Small intestine (tissue), 7 donors: ENCODE data around the gene VPS9D1. TPM values are rescaled to one million over a fixed set of nuclear protein-coding genes. Genes with fewer than 3 reads are reported as not detected.
"Not testable (repeated sequence)": the region's sequence is repeated elsewhere in the genome, so short reads cannot be mapped to it uniquely, and the experiment has no call there.

Source experiments
- DNase-seq, 2 donors: peaks; one replicate each; pipeline versions ENCODE4 v3.0.0 to v3.0.0-alpha.2; 2013
- FAIRE-seq: peaks from 2 replicates; lab custom pipeline; 2012; peaks lifted over from hg19 to GRCh38; lab: Jason Lieb, UNC
- H3K27ac ChIP-seq, 3 donors: one replicate each; pipeline ENCODE4 v1.5.1; 2013; ENCODE audit warnings: low read length in 2 of 3, mild to moderate bottlenecking in 2 of 3, control low read depth in 1 of 3, inconsistent platforms in 1 of 3, low read depth in 1 of 3, moderate library complexity in 1 of 3
- H3K27me3 ChIP-seq, 3 donors: one replicate each; pipeline ENCODE4 v1.6.1; 2013; ENCODE audit warnings: low read length in 3 of 3, inconsistent platforms in 1 of 3; ENCODE audit not compliant: control insufficient read depth in 3 of 3, insufficient read depth in 3 of 3
- H3K36me3 ChIP-seq, 3 donors: one replicate each; pipeline ENCODE4 v1.6.1; 2013; ENCODE audit warnings: low read length in 3 of 3, inconsistent platforms in 1 of 3, low read depth in 1 of 3, mild to moderate bottlenecking in 1 of 3, moderate library complexity in 1 of 3; ENCODE audit not compliant: control insufficient read depth in 3 of 3, insufficient read depth in 2 of 3
- H3K4me1 ChIP-seq, 3 donors: one replicate each; pipeline ENCODE4 v1.6.1; 2013; ENCODE audit warnings: low read length in 2 of 3, inconsistent platforms in 1 of 3, low read depth in 1 of 3, mild to moderate bottlenecking in 1 of 3, moderate library complexity in 1 of 3; ENCODE audit not compliant: control insufficient read depth in 3 of 3, insufficient read depth in 2 of 3
- H3K4me3 ChIP-seq, 3 donors: one replicate each; pipeline ENCODE4 v1.5.1; 2013; ENCODE audit warnings: low read length in 3 of 3, control low read depth in 1 of 3, inconsistent platforms in 1 of 3, low read depth in 1 of 3, mild to moderate bottlenecking in 1 of 3, moderate library complexity in 1 of 3
- H3K9me3 ChIP-seq, 2 donors: one replicate each; pipeline ENCODE4 v1.6.1; 2013; ENCODE audit warnings: low read depth in 1 of 2, low read length in 1 of 2; ENCODE audit not compliant: control insufficient read depth in 2 of 2, insufficient read depth in 1 of 2
- WGBS, 3 donors: extraction: QIAGEN DNeasy Blood & Tissue Kit; methylation state at CpG; one replicate each; pipeline ENCODE4 v1.1.7; 2013; 5-methylcytosine and 5-hydroxymethylcytosine counted together
- polyA plus RNA-seq, 4 donors: library from polyadenylated mRNA; stranded (reverse) in 3 of 4; unstranded in 1 of 4; fragments of 200-250 nt in 3 of 4; fragments of 120-200 nt in 1 of 4; gene quantifications; one replicate each; pipeline versions ENCODE4 v1.2.1 to v1.2.3, GENCODE V29; 2013
- donor health status: healthy with polysubstance abuse.
- donor health status: control.
- donor health status: control.
- donor health status: Bipolar disorder and iron deficiency.
- donor health status: healthy.

VPS9D1 gene
- polyA plus RNA-seq, 4 donors, result 12.3 to 48.5 (median 28.8) TPM

GRCh38 chr16:89697161-89697615 lies 23.5 kb downstream of the VPS9D1 start:
- no peak for FAIRE-seq

DNA sequence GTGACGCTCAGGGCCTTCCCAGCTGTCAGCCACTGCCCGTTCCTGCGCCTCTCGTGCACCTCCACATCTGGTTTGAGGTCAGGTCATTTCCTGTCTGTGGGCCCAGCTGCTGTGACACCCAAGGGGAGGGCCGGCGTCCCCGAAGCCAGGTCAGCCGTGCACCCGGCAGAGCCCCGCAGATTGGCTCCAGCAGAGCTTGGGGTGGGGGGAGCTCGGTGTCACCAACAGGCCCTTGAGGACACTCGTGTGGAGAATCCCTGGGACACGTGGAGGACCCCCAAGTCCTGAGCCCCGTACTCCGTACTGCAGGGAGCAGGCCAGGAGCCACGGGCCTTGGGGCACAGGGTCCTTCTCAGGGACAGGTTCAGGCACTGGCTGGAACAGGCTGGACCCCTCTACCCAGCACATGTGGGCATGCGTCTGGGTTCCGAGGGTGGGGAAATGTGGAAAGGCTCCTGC lies 24.0 kb downstream of the VPS9D1 start:
- Histone ChIP-seq H3K4me1 (peaks cover 1 to 35% (median 3%) of the 10 kb centered on the region in 3 donors), H3K27me3 (no peaks in the 10 kb centered on the region), H3K27ac (peak overlapping the region in 2 of 3 donors; percentile 24 to 49), H3K4me3 (no peak overlapping the region), H3K36me3 (peaks cover 9 to 79% (median 11%) of the 10 kb centered on the region in 3 donors), H3K9me3 (no peaks in the 10 kb centered on the region)
- FAIRE-seq, result no peak
- DNase-seq, result no peak
- 59 to 72% (median 59%) methylated on average over 14 to 18 of the region's 18 CpGs for WGBS, 3 donors

More at GRCh38 chr16:89697161-89697615, 23.5 kb downstream of the VPS9D1 start:
- Histone ChIP-seq H3K36me3 (peaks cover 5 to 74% (median 9%) of the 10 kb centered on the region in 3 donors), H3K4me1 (peaks cover 1 to 38% (median 4%) of the 10 kb centered on the region in 3 donors), H3K27ac (no peak overlapping the region), H3K27me3 (no peaks in the 10 kb centered on the region), H3K4me3 (no peak overlapping the region), H3K9me3 (no peaks in the 10 kb centered on the region)
- no peak for DNase-seq
- 80 to 88% (median 88%) methylated on average over 16 to 19 of the region's 19 CpGs for WGBS, 3 donors

DNA sequence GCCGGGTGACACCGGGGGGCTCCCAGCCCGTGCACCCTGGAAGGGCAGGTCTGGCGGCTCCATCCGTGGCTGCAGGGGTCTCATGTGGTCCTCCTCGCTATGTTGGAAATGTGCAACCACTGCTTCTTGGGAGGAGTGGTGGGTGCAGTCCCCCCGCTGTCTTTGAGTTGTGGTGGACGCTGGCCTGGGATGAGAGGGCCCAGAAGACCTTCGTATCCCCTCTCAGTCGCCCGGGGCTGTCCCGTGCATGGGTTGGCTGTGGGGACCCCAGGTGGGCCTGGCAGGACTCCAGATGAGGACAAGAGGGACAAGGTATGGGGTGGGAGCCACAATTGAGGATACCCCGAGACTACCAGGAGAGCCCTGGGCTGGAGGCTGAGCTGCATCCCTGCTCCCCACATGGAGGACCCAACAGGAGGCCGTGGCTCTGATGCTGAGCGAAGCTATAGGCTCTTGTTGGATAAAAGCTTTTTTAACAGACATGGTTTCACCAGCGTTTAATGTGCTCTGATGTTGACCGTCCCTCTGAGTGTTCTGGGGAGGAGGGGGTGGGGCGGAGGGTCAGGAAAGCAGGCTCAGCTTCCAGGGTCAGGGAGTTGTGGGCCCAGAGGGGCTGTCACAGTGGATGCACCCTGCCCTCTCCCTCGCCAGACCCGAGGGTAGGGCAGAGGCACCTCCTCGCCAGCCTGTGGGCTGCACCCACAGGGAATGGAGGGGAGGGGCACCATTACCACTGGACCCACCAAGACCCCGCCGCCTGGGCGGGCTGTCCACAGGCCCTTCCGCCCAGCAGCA lies 24.6 kb downstream of the VPS9D1 start:
- Histone ChIP-seq H3K4me3 (no peak overlapping the region), H3K27me3 (no peaks in the 10 kb centered on the region), H3K4me1 (peaks cover 1 to 35% (median 3%) of the 10 kb centered on the region in 3 donors), H3K36me3 (peaks cover 9 to 85% (median 11%) of the 10 kb centered on the region in 3 donors), H3K9me3 (no peaks in the 10 kb centered on the region), H3K27ac (peak overlapping the region in 2 of 3 donors; percentile 24 to 28)
- WGBS, 3 donors, result 73 to 78% (median 75%) methylated on average over 25 of the region's 25 CpGs
- FAIRE-seq (no peak), DNase-seq (no peak)

DNA sequence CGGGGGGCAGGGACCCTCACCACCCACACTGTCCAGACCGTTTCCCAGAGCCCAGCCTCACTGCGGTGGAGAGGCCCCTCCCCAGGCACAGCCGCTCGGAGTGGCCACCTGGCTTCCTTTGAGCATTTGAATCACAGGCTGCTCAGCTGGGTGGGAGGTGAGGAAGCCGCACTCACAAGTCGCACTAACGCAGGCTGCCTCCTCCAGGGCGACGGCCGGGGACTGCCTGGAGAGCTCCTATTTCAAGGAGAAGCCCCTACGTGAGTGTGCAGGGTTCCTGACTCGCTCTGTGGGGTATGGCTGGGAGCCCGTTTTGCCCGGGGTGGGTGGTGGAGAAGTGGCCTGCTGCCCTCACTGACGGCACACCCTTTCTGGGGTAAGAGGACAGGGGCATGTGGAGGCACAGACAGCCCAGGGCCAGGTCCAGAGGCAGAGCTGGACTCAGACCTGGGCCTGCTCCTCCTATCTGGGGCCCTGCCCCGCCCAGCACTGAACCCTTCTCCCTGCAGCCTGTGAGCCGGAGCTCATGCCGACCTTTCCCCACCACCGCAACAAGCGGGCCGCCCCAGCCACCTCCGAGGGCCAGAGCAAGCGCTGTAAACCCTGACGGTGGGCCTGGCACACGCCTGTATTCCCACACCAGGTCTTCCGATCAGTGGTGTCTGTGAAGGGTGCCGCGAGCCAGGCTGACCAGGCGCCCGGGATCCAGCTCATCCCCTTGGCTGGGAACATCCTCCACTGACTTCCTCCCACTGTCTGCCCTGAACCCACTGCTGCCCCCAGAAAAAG lies 25.4 kb downstream of the VPS9D1 start:
- peaks cover 0 to 31% (median under 1%) of the 10 kb centered on the region in 3 donors for H3K4me1 ChIP-seq
- 64 to 80% (median 73%) methylated on average over 30 to 31 of the region's 31 CpGs for WGBS, 3 donors
- H3K4me3 ChIP-seq, result no peak overlapping the region
- no peaks in the 10 kb centered on the region for H3K27me3 ChIP-seq
- peaks cover 9 to 92% (median 11%) of the 10 kb centered on the region in 3 donors for H3K36me3 ChIP-seq
- H3K27ac ChIP-seq, result peak overlapping the region in 2 of 3 donors; percentile 27 to 61
- no peaks in the 10 kb centered on the region for H3K9me3 ChIP-seq
- FAIRE-seq (no peak), DNase-seq (peak; percentile 69 to 78)

- FAIRE-seq, DNase-seq, H3K27me3 ChIP-seq, H3K4me3 ChIP-seq, H3K9me3 ChIP-seq: not testable (repeated sequence)
- Histone ChIP-seq H3K36me3 (peaks cover 9 to 95% (median 14%) of the 10 kb centered on the region in 3 donors), H3K4me1 (peaks cover 0 to 27% (median 0%) of the 10 kb centered on the region in 3 donors), H3K27ac (peak overlapping the region in 2 of 3 donors; percentile 27 to 61)
- 35 to 70% (median 48%) methylated on average over 20 to 23 of the region's 23 CpGs for WGBS, 3 donors
Observed at GRCh38 chr16:89694784-89695085, 26.0 kb downstream of the VPS9D1 start.

DNA sequence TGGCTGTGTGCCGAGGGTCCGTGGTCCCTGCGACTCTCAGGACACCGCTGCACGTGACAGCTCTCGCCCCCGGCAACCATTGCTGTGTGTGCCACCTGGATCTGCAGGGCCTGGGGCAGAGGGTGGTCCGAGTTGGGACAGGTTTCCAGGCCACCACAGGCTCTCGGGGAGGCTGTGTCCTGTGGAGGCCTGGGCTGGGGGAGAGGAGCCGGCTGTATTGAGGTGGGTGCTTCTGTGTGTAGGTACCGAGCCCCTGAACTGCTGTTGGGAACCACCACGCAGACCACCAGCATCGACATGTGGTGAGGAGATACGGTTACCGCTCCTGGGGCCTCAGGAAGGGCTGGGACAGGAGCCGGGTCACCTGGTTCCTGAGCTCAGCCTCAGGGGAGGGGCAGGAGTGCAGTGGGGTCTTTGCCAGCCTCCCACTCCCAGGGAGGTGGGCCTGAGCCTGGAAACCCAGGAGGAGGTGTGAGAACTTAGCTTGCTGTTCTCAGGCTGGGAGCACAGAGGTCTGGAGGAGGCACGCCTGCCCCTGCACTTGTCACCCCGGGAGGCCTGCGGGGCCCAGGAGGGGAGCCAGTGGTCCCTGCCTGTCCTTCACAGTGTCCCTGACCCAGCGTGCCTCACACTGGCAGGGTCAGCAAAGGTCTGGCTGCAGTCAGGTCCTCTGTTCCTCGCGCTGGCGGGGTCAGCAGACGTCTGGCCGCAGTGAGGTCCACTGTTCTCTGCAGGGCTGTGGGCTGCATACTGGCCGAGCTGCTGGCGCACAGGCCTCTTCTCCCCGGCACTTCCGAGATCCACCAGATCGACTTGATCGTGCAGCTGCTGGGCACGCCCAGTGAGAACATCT lies 26.5 kb downstream of the VPS9D1 start:
- Histone ChIP-seq H3K27me3 (no peaks in the 10 kb centered on the region), H3K4me1 (peaks cover 0 to 30% (median 0%) of the 10 kb centered on the region in 3 donors), H3K4me3 (no peak overlapping the region), H3K27ac (no peak overlapping the region), H3K36me3 (peaks cover 9 to 95% (median 14%) of the 10 kb centered on the region in 3 donors), H3K9me3 (no peaks in the 10 kb centered on the region)
- DNase-seq, result no peak
- WGBS, 3 donors, result 78 to 84% (median 79%) methylated on average over 29 to 32 of the region's 32 CpGs
- no peak for FAIRE-seq

DNA sequence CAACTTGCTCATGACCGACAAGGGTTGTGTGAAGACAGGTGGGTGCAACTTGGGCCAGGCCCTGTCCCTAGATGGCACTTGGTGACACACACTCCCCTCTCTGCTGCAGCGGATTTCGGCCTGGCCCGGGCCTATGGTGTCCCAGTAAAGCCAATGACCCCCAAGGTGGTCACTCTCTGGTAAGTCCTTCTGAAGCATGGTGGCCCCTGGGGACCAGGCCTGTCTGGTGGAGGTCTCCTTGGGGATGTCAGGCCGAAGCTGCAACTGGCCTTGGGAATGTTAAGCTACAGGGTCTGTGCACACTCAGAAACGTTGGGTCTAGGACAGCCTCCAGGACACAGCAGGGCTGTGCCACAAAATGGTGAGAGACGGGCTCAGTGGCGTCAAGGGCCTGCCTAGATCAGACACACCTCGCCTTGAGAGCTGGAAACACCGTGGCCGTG lies 27.4 kb downstream of the VPS9D1 start:
- Histone ChIP-seq H3K27me3 (no peaks in the 10 kb centered on the region), H3K36me3 (peaks cover 9 to 98% (median 14%) of the 10 kb centered on the region in 3 donors), H3K9me3 (no peaks in the 10 kb centered on the region), H3K4me1 (peaks cover 0 to 38% (median 2%) of the 10 kb centered on the region in 3 donors), H3K27ac (no peak overlapping the region), H3K4me3 (no peak overlapping the region)
- WGBS, 3 donors, result 87 to 93% (median 89%) methylated on average over 11 of the region's 11 CpGs
- DNase-seq (no peak), FAIRE-seq (no peak)
